Tibial nerve (tissue), 4 donors: ENCODE data around the gene RUNDC1.
"Not testable (repeated sequence)": the region's sequence is repeated elsewhere in the genome, so short reads cannot be mapped to it uniquely, and the experiment has no call there.

ENCODE experiments used
- EP300 ChIP-seq, 2 donors: sonication (generic); formaldehyde crosslinking; IDR thresholded peaks; one replicate each; pipeline ENCODE4 v1.6.1; 2017; ENCODE audit warnings: antibody characterized with exemption in 2 of 2, mild to moderate bottlenecking in 1 of 2
- TF ChIP-seq, protein P1 (sequence below), 5 experiments: fragments of 200-600 bp in 3 of 5; fragments of 450-650 bp in 2 of 5; sonication (generic) in 3 of 5; IDR thresholded peaks; one replicate each; pipeline ENCODE4 v1.5.1; 2016 to 2019; ENCODE audit warnings: antibody characterized with exemption in 5 of 5, mild to moderate bottlenecking in 3 of 5, moderate library complexity in 2 of 5

DNA sequence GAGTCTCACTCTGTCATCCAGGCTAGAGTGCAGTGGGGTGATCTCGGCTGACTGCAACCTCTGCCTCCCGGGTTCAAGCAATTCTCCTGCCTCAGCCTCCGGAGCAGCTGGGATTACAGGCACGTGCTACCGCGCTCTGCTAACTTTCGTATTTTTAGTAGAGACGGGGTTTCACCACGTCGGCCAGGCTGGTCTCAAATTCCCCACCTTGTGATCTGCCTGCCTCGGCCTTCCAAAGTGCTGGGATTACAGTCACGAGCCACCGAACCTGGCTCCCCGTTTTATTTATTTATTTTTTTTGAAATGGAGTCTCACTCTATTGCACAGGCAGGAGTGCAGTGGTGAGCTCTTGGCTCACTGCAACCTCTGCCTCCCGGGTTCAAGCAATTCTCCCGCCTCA lies 4.7 kb upstream of the RUNDC1 start:
- TF ChIP-seq, protein P1, sequence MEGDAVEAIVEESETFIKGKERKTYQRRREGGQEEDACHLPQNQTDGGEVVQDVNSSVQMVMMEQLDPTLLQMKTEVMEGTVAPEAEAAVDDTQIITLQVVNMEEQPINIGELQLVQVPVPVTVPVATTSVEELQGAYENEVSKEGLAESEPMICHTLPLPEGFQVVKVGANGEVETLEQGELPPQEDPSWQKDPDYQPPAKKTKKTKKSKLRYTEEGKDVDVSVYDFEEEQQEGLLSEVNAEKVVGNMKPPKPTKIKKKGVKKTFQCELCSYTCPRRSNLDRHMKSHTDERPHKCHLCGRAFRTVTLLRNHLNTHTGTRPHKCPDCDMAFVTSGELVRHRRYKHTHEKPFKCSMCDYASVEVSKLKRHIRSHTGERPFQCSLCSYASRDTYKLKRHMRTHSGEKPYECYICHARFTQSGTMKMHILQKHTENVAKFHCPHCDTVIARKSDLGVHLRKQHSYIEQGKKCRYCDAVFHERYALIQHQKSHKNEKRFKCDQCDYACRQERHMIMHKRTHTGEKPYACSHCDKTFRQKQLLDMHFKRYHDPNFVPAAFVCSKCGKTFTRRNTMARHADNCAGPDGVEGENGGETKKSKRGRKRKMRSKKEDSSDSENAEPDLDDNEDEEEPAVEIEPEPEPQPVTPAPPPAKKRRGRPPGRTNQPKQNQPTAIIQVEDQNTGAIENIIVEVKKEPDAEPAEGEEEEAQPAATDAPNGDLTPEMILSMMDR (IDR thresholded peaks at IDR 0.05): not testable (repeated sequence)
- not testable (repeated sequence) for TF ChIP-seq EP300 (IDR thresholded peaks at IDR 0.05)
